Measurements from ENCODE around the gene AUP1.

The AUP1 gene

DNA sequence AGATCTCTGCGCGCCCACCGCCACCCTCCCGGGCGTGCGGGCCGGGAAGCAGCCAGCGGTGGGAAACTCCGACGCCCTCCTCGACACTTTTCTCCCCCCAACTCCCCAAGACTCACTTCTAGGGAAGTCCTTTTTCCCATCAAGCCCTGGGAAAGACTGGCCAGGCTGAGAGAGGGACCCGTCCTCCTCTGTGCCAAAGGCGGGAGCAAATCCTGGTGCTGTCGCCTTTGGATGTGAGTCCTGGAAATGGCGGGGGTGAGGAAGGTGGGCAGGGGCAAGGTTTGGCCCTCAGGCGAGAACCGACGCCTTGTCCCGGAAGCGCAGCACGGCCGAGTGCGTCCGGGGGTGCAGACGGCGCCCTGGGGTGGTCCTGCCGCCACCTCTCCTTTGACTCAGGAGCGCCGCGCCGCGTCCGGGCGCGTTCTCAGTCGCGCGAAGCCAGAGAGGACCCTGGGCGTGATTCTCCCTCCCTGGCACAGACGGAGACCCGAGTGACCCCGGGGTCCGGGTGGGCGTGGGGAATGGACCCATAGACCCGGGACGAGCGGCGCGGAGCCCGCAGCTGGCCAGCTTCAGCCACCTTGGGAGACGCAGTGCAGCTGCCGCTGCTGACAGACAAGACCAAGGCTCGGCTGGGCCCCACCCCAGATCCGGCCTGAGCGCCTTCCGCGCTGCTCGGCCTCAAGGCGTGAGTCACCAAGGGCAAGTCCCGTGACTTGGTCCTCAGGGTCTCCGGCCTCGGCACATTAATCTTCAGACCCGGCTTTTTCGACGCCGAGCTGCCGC lies 26.6 kb downstream of the AUP1 start:
- DNase-seq (ENCODE audit: low read depth) = peak; percentile 89
- TF ChIP-seq, protein P1, sequence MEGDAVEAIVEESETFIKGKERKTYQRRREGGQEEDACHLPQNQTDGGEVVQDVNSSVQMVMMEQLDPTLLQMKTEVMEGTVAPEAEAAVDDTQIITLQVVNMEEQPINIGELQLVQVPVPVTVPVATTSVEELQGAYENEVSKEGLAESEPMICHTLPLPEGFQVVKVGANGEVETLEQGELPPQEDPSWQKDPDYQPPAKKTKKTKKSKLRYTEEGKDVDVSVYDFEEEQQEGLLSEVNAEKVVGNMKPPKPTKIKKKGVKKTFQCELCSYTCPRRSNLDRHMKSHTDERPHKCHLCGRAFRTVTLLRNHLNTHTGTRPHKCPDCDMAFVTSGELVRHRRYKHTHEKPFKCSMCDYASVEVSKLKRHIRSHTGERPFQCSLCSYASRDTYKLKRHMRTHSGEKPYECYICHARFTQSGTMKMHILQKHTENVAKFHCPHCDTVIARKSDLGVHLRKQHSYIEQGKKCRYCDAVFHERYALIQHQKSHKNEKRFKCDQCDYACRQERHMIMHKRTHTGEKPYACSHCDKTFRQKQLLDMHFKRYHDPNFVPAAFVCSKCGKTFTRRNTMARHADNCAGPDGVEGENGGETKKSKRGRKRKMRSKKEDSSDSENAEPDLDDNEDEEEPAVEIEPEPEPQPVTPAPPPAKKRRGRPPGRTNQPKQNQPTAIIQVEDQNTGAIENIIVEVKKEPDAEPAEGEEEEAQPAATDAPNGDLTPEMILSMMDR (conservative IDR thresholded peaks at IDR 0.05; ENCODE audit: control insufficient read depth, insufficient read depth, low read depth, low read length) = peak; percentile 19
- H3K4me3 ChIP-seq (ENCODE audit: control insufficient read depth, low read depth, low read length) = peak overlapping the region; percentile 63

DNA sequence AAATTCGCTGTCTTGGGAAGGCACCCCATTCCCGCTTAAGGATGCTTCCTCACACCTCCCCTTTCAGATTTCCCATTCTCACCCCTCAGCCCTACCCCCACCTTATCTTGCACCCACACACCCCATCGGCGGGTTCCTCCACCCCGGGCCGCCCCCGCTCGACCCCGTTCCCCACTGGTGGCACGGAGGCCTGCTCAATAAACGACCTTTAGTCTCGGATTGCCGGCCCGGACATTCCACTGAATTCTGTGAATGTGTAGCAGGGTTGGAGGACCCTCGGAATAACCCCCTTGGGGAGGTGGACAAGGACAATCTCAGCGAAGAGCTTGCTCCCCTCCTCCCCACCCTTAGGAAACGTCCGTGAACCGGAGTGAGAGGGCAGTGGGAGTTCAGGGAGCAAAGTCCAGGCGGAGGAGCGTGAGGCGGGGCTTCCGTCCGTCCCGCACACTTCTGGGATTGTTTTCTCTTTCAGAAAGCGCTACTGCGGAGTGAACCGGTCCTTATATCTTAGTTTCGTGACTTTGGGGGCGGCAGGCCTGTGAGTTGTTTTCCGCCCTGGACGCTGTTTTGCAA lies 27.3 kb downstream of the AUP1 start:
- TF ChIP-seq, protein P1 (conservative IDR thresholded peaks at IDR 0.05; ENCODE audit: control insufficient read depth, insufficient read depth, low read depth, low read length) = no peak
- H3K4me3 ChIP-seq (ENCODE audit: control insufficient read depth, low read depth, low read length) = peak overlapping the region; percentile 63

DNA sequence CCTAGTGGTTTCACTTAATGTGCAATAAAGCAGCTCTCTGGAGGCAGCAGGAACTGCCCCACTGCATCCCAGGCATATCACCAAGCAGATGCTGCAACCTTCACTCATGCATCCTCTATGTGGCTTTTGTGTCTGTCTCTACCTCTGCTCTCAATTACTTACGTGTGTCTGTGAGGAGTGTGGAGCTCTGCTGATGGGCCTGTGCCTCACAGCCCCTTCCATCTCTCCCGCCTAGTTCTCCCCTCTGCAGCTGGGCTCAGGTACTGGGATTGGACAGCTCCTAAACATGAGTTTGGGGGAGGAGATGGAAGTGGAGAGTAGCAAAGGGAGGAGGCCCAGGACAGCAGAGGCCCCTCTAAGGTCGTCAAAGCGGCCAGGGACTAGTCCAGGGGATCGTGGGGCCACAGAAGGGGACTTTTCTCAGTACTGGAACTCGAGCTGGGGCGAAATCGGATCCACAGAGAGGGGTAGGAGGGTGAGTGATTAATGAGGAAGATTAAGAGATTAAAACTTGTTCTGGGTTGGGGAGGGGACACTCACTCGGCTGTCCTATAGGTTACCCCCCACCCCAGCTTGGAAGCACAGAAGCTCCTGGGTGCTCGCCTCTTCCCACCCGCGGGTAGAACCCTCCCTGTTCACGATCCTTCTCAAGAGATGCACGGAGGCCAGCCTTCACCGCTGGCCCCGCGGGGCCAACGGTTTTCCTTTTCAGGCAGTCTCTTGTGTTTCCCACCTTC lies 28.0 kb downstream of the AUP1 start:
- DNase-seq (ENCODE audit: low read depth) = no peak
- TF ChIP-seq, protein P1 (conservative IDR thresholded peaks at IDR 0.05; ENCODE audit: control insufficient read depth, insufficient read depth, low read depth, low read length) = no peak
- no peak overlapping the region for H3K4me3 ChIP-seq (ENCODE audit: control insufficient read depth, low read depth, low read length)

More for the DNA sequence above, 27.3 kb downstream of the AUP1 start:
- no peak for DNase-seq (ENCODE audit: low read depth)

DNA sequence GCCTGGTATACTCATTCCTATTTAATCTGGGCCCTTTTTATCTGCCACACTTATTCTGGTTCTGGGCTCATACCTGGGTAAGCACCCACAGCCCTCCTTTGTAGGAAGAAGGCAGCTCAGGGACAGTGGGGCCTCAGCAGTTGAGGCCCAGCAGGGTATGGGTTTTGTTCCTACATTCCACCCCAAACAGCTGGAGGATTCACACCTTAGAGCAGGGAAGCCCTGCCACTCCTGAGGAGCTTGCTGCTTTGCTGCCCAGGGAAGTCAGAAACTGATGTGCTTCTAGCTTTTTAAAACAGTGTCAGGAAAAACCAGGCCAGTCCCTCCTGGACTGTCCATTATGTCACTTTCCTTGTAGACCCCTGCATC lies 28.9 kb downstream of the AUP1 start:
- DNase-seq (ENCODE audit: low read depth) = no peak
- TF ChIP-seq, protein P1 (conservative IDR thresholded peaks at IDR 0.05; ENCODE audit: control insufficient read depth, insufficient read depth, low read depth, low read length) = no peak
- no peak overlapping the region for H3K4me3 ChIP-seq (ENCODE audit: control insufficient read depth, low read depth, low read length)

DNA sequence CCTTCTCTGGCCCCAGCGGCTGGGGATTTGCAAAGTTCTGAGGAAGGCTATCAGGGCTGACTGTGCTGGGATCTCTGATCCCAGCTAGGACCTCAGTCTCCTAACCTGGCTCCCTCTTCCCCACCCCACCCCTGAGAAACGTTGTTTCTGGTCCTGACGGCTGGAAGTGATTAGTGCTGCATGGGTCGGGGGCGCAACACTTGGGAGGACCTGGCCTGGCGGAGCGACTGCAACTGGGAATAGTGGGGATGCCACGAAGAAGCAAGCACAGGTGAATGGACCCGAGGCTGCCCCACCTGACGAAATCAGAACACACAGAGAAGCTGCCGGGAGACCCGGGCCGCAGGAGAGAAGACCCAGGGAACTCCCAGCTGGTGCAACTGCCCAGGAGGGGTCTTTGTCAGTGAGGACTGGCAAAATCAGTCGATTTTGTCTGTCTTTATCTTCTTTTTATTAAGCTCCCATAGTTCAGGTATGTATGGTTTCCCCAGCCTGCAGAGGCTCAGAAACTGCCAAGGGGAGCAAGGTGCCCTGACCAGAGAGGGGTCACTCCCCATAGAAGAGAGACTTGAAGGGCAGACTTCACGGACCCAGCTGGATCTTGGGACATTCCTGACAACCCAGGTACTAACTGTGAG lies 29.4 kb downstream of the AUP1 start:
- DNase-seq (ENCODE audit: low read depth) = no peak
- H3K4me3 ChIP-seq (ENCODE audit: control insufficient read depth, low read depth, low read length) = no peak overlapping the region
- TF ChIP-seq, protein P1 (conservative IDR thresholded peaks at IDR 0.05; ENCODE audit: control insufficient read depth, insufficient read depth, low read depth, low read length) = no peak

DNA sequence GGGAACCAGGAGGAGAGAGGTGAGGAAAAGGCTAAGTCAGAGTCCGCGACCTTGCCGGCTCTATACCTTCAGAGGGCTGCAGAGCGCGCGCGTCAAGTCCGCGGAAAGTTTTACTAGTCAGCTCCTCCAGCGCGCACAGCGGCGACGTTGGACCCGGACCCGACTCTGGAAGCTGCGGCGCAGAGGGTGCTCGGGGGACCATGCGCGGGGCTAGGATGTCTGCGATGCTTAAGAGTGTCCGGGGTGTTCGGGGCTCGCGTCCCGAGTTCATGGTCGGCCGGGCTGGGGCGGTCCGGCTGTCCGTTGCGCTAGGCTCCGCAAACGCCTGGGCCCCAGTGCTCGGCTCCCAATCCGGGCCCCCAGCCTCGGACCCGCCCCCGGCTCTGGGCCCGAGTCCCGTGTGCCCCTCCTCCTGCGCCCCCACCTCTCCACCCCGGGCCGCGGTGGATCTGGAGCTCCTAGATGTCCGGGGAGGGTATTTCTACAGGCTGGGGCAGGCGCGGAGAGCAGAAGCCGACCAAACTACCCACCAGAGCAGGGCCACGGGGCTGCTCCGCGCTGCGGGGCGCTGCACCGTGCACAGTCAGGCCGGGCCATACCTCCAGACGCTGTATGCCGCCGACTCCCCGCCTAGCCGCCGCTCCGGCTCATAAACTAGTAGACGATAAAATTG lies 30.1 kb downstream of the AUP1 start, which contains the start of gene LBX2:
Gene LBX2 (minus strand): TSS at position 337 of the 673 bp plus-strand sequence. CDS start 66 bp downstream, at position 271.
- peak within 1 kb of the TSS; percentile 37 for H3K4me3 ChIP-seq (ENCODE audit: control insufficient read depth, low read depth, low read length)
- TF ChIP-seq, protein P1 (conservative IDR thresholded peaks at IDR 0.05; ENCODE audit: control insufficient read depth, insufficient read depth, low read depth, low read length) = no peak
- DNase-seq (ENCODE audit: low read depth) = no peak
